ENCODE results near the gene GSX1. TPM values are rescaled to one million over a fixed set of nuclear protein-coding genes. Genes with fewer than 3 reads are reported as not detected.

Gene GSX1
- total RNA-seq, 1 experiment from 2014 or later, result not detected

DNA sequence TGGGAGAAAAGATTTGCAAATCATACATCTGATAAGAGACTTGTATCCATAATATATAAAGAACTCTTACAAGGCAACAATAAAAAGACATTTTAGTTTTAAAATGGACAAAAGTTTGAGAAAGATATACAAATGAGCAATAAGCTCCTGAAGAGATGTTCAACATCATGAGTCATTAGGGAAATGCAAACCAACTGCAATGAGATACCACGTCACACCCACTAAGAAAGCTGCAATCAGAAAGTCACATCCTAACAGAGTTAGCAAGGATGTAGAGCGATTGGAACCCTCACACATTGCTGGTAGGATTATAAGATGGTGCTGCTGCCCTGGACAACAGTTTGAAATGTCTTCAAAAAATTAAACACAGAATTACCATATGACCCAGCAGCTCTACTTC is 50.3 kb downstream of the GSX1 start:
- H3K4me2 ChIP-seq (ENCODE audit: low read length), result no peak overlapping the region
- no peaks in the 10 kb centered on the region for H3K9me3 ChIP-seq (ENCODE audit: control insufficient read depth in 1 of 2, insufficient read depth in 1 of 2, low read depth in 1 of 2, low read length in 2 of 2)
- H3K36me3 ChIP-seq (ENCODE audit: control insufficient read depth in 1 of 2, insufficient read depth in 2 of 2, low read length in 2 of 2), result no peaks in the 10 kb centered on the region
- no peak for TF ChIP-seq JUND (IDR thresholded peaks at IDR 0.05)
- no peak for TF ChIP-seq SIN3A (IDR thresholded peaks at IDR 0.05; ENCODE audit: low read depth)
- no peak for TF ChIP-seq EGR1 (IDR thresholded peaks at IDR 0.05; ENCODE audit: low read depth)
- TF ChIP-seq SRF (IDR thresholded peaks at IDR 0.05; ENCODE audit: low read depth), result no peak
- TF ChIP-seq, protein P1, sequence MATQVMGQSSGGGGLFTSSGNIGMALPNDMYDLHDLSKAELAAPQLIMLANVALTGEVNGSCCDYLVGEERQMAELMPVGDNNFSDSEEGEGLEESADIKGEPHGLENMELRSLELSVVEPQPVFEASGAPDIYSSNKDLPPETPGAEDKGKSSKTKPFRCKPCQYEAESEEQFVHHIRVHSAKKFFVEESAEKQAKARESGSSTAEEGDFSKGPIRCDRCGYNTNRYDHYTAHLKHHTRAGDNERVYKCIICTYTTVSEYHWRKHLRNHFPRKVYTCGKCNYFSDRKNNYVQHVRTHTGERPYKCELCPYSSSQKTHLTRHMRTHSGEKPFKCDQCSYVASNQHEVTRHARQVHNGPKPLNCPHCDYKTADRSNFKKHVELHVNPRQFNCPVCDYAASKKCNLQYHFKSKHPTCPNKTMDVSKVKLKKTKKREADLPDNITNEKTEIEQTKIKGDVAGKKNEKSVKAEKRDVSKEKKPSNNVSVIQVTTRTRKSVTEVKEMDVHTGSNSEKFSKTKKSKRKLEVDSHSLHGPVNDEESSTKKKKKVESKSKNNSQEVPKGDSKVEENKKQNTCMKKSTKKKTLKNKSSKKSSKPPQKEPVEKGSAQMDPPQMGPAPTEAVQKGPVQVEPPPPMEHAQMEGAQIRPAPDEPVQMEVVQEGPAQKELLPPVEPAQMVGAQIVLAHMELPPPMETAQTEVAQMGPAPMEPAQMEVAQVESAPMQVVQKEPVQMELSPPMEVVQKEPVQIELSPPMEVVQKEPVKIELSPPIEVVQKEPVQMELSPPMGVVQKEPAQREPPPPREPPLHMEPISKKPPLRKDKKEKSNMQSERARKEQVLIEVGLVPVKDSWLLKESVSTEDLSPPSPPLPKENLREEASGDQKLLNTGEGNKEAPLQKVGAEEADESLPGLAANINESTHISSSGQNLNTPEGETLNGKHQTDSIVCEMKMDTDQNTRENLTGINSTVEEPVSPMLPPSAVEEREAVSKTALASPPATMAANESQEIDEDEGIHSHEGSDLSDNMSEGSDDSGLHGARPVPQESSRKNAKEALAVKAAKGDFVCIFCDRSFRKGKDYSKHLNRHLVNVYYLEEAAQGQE (IDR thresholded peaks at IDR 0.05; ENCODE audit: low read depth), result no peak
- no peak for TF ChIP-seq RAD21 (IDR thresholded peaks at IDR 0.05; ENCODE audit: low read depth)
- TF ChIP-seq, protein P2, sequence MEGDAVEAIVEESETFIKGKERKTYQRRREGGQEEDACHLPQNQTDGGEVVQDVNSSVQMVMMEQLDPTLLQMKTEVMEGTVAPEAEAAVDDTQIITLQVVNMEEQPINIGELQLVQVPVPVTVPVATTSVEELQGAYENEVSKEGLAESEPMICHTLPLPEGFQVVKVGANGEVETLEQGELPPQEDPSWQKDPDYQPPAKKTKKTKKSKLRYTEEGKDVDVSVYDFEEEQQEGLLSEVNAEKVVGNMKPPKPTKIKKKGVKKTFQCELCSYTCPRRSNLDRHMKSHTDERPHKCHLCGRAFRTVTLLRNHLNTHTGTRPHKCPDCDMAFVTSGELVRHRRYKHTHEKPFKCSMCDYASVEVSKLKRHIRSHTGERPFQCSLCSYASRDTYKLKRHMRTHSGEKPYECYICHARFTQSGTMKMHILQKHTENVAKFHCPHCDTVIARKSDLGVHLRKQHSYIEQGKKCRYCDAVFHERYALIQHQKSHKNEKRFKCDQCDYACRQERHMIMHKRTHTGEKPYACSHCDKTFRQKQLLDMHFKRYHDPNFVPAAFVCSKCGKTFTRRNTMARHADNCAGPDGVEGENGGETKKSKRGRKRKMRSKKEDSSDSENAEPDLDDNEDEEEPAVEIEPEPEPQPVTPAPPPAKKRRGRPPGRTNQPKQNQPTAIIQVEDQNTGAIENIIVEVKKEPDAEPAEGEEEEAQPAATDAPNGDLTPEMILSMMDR (IDR thresholded peaks at IDR 0.05 in 2 of 3, conservative IDR thresholded peaks at IDR 0.05 in 1 of 3; ENCODE audit: borderline replicate concordance in 1 of 3, insufficient read depth in 1 of 3, low read depth in 2 of 3, low read length in 2 of 3), result no peak
- TF ChIP-seq YY1 (IDR thresholded peaks at IDR 0.05; ENCODE audit: extremely low read depth, insufficient replicate concordance, low read depth, low read length), result no peak
- TF ChIP-seq, protein P3, sequence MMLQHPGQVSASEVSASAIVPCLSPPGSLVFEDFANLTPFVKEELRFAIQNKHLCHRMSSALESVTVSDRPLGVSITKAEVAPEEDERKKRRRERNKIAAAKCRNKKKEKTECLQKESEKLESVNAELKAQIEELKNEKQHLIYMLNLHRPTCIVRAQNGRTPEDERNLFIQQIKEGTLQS (IDR thresholded peaks at IDR 0.05), result no peak
- no peak for TF ChIP-seq CBX3 (IDR thresholded peaks at IDR 0.05; ENCODE audit: low read depth)
- TF ChIP-seq POLR2AphosphoS5 (IDR thresholded peaks at IDR 0.05; ENCODE audit: low read depth, low read length), result no peak
- TF ChIP-seq, protein P4, sequence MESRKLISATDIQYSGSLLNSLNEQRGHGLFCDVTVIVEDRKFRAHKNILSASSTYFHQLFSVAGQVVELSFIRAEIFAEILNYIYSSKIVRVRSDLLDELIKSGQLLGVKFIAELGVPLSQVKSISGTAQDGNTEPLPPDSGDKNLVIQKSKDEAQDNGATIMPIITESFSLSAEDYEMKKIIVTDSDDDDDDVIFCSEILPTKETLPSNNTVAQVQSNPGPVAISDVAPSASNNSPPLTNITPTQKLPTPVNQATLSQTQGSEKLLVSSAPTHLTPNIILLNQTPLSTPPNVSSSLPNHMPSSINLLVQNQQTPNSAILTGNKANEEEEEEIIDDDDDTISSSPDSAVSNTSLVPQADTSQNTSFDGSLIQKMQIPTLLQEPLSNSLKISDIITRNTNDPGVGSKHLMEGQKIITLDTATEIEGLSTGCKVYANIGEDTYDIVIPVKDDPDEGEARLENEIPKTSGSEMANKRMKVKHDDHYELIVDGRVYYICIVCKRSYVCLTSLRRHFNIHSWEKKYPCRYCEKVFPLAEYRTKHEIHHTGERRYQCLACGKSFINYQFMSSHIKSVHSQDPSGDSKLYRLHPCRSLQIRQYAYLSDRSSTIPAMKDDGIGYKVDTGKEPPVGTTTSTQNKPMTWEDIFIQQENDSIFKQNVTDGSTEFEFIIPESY (IDR thresholded peaks at IDR 0.05; ENCODE audit: extremely low read depth, insufficient replicate concordance, low read length), result no peak
- TF ChIP-seq ZNF274 (IDR thresholded peaks at IDR 0.05; ENCODE audit: low read depth, low read length), result no peak
- no peak for TF ChIP-seq SP1 (IDR thresholded peaks at IDR 0.05; ENCODE audit: low read depth)
- TF ChIP-seq, protein P5, sequence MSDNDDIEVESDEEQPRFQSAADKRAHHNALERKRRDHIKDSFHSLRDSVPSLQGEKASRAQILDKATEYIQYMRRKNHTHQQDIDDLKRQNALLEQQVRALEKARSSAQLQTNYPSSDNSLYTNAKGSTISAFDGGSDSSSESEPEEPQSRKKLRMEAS (IDR thresholded peaks at IDR 0.05), result no peak
- no peaks in the 10 kb centered on the region for H3K79me2 ChIP-seq (ENCODE audit: insufficient read depth, low read length)
- ChIA-PET RAD21 (ENCODE audit: low non-redundant PET in 1 of 2, low total read pairs in 2 of 2, uncharacterized antibody in 2 of 2, unreplicated experiment in 2 of 2) (no interaction called here), CTCF (interaction anchor here (1.6 to 2.5 kb wide), 2 partner anchors 12 to 16 kb away, joined by 4 to 11 read pairs; no protein-coding TSS in a partner anchor), POLR2A (no interaction called here)
- no peaks in the 10 kb centered on the region for H3K9me2 ChIP-seq (ENCODE audit: insufficient read depth)
- H3K4me1 ChIP-seq (ENCODE audit: control insufficient read depth in 1 of 2, insufficient read depth in 2 of 2, low read length in 2 of 2), result peaks cover 3 to 12% of the 10 kb centered on the region in 2 experiments; a peak in 3 of 4 replicates
- H3K4me3 ChIP-seq (replicated peaks in 1 of 2; ENCODE audit: low read depth in 1 of 2, low read length in 2 of 2), result no peak overlapping the region
- intact Hi-C loops (cut with micrococcal nuclease), result no loop called here
- H3K9ac ChIP-seq (ENCODE audit: low read length), result no peak overlapping the region
- no peak for DNase-seq (ENCODE audit: low read depth, low spot score)
- no peaks in the 10 kb centered on the region for H3K27me3 ChIP-seq (ENCODE audit: insufficient read depth, low read length)
- no peak overlapping the region for H3K27ac ChIP-seq (ENCODE audit: low read depth, low read length)
- no peak overlapping the region for H2AFZ ChIP-seq (ENCODE audit: low read depth, low read length, poor library complexity, severe bottlenecking)
- no TSS peak for BruUV-seq (replicated peaks)
- no peak for ATAC-seq
- H4K20me1 ChIP-seq (ENCODE audit: insufficient read depth), result no peaks in the 10 kb centered on the region
